GM18499 (cell line): ENCODE data around the gene INO80.

Source experiments
- ATAC-seq: cut with Tn5 transposase; IDR thresholded peaks from one replicate; pipeline ENCODE4 v1.9.1; 2021; ENCODE audit warnings: moderate number of reproducible peaks; ENCODE audit not compliant: insufficient read depth, unreplicated experiment

The INO80 gene

GRCh38 chr15:40952901-40953712 lies 163.0 kb downstream of the INO80 start, which contains the start of gene CHAC1:
CHAC1 (plus strand) TSS chr15:40953471; CDS start chr15:40953584, 113 bp downstream.
- peak; percentile 77 for ATAC-seq

- no peak for ATAC-seq
Measured at GRCh38 chr15:40952301-40952900, 163.7 kb downstream of the INO80 start.

GRCh38 chr15:40951764-40952163 lies 164.3 kb downstream of the INO80 start:
- ATAC-seq: no peak

GRCh38 chr15:40949756-40950207 lies 166.3 kb downstream of the INO80 start:
- ATAC-seq: no peak

DNA sequence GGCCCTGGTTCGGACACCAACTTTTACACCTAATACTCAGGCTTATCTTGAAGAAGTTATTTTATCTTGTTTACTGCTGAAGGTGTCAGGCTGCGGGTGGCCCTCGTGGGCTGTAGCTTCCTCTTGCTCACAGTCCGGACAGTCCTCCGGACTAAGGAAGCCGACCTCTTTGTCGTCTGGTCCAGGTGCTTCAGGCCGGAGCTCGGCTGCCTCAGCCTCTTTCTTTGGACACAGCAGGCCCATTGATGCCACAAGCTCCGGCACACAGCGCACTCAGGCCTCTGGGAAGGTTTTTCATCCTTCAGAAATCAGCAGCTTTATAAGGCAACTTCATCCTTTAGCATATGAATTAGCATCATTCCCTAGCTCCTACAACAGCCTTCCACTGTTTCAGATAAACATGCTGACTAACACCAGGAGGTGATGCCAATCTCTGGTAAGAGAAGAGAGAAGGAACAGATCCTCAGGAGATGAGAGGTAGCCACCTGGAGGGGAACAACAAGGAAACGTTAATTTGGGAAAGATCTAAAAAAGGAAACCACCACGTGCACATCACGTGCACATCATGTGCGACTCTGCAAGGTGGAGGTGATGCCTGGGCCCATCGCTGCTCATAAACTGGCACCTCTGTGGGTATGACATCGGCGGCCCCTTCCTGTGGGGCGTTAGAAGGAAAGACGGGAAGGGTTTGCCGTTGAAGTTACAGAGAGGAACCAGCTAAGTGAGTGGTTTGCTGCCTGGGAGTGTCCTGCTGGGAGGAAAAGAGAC lies 167.2 kb downstream of the INO80 start:
- no peak for ATAC-seq

GRCh38 chr15:40944510-40945296 lies 171.4 kb downstream of the INO80 start:
- ATAC-seq: no peak

DNA sequence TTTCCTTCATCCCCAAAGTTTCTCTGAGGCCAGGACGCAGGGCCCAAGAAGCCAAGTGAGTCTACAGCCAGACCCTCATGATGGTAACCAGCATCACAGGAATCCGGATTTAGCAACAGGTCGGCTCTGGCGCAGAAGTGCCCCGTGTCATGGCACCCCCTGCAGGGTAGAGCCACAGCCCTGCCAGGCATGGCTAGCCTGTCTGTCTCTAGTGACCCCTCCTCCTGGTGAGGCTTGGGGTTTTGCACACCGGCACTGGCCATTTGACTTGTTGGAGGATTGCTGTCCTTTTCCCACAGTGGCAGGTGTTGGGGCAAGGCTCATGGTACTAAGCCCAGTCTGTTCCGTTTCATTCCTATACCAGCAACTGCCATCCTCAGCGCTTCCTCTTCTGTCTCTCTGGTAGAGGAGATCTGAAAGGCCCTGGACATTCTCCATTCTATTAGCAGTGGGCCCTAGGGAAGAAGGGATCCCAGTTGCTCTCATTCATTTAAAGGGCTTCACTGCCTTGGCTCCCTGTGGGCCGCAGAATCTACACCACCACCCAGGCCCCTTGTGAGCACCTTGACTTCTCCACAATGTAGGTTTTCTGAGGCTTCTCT lies 172.2 kb downstream of the INO80 start:
- no peak for ATAC-seq

DNA sequence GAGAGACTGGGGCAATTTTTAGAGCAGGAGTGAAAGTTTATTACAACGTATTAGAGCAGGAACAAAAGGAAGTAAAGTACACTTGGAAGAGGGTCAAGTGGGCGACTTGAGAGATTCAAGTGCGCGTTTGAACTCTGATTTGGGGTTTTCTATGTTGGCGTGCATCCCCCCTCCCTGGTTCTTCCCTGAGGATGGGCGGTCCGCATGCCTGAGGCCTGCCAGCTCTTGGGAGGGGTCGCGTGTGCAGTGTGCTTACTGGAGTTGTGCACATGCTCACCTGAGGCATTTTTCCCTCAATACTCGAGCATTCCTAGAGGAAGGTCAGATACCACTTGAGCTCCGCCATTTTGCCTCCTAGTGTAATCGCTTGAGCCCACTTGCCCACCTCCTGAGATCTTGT lies 173.2 kb downstream of the INO80 start:
- ATAC-seq: no peak

- ATAC-seq: no peak
Measured at GRCh38 chr15:40942337-40942854, 173.7 kb downstream of the INO80 start.

- ATAC-seq: no peak
Measured at GRCh38 chr15:40941528-40942336, 174.3 kb downstream of the INO80 start.

- no peak for ATAC-seq
Measured at GRCh38 chr15:40941068-40941527, 175.0 kb downstream of the INO80 start.

DNA sequence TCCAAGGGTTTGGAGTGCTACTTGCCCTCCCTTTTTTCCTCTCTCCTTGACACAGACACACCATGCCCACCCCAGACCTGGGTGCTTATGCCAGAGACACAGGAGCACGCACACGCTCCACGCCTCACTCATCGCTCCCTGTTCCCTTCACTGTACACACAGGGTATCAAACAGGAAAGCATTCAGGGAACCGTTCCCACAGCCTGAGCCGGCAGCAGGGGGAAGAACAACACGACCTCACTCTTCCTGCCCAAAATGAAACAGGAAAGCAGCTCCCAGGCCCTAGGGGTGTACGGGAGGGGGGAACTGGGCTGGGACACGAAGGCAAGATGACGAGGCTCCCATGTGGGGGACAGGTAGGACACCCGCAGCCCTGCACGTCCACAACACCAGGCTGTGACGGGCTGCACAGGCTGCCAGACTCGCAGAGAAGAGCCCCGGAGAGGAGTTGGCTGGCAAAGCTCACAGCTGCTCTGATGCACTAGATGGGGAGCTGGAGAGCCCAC lies 175.7 kb downstream of the INO80 start:
- no peak for ATAC-seq

GRCh38 chr15:40938536-40938870 lies 177.6 kb downstream of the INO80 start:
- ATAC-seq: no peak

- ATAC-seq: no peak
Measured at GRCh38 chr15:40937762-40938535, 178.1 kb downstream of the INO80 start.

- no peak for ATAC-seq
Measured at GRCh38 chr15:40936709-40937666, 179.1 kb downstream of the INO80 start.

DNA sequence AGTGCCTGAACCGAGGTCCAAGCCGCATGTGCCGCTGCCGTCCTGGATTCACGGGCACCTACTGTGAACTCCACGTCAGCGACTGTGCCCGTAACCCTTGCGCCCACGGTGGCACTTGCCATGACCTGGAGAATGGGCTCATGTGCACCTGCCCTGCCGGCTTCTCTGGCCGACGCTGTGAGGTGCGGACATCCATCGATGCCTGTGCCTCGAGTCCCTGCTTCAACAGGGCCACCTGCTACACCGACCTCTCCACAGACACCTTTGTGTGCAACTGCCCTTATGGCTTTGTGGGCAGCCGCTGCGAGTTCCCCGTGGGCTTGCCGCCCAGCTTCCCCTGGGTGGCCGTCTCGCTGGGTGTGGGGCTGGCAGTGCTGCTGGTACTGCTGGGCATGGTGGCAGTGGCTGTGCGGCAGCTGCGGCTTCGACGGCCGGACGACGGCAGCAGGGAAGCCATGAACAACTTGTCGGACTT lies 179.8 kb downstream of the INO80 start:
- ATAC-seq: no peak

GRCh38 chr15:40934457-40934856 lies 181.6 kb downstream of the INO80 start:
- ATAC-seq: no peak
